Measurements from ENCODE around the gene RIOX2.

Gene RIOX2

GRCh38 chr3:97895216-97895615 is 77.0 kb downstream of the RIOX2 start:
- TF ChIP-seq POLR2AphosphoS5 (IDR thresholded peaks at IDR 0.05; ENCODE audit: low read depth, low read length) (no peak), FOXP2 (optimal IDR thresholded peaks at IDR 0.05; ENCODE audit: borderline replicate concordance, extremely low read depth, extremely low read length, insufficient read depth) (no peak), SIN3A (IDR thresholded peaks at IDR 0.05; ENCODE audit: borderline replicate concordance, insufficient read depth, low read length) (no peak), TAF1 (IDR thresholded peaks at IDR 0.05; ENCODE audit: borderline replicate concordance, insufficient read depth, low read length) (no peak)

- TF ChIP-seq TAF1 (IDR thresholded peaks at IDR 0.05; ENCODE audit: borderline replicate concordance, insufficient read depth, low read length) = no peak
Observed at GRCh38 chr3:97892852-97893251, 79.4 kb downstream of the RIOX2 start.

Data from PFSK-1 (cell line).